ENCODE data around the gene PCARE. TPM values are rescaled to one million over a fixed set of nuclear protein-coding genes. Genes with fewer than 3 reads are reported as not detected.
"Not testable (repeated sequence)": the region's sequence is repeated elsewhere in the genome, so short reads cannot be mapped to it uniquely, and the experiment has no call there.

PCARE gene
- total and polyA plus RNA-seq, 2 of the 8 experiments (the other 6 are each of a cell fraction or from before 2014, with no cell fraction given) = not detected

- no peak for TF ChIP-seq EZH2 (IDR thresholded peaks at IDR 0.05; ENCODE audit: low read depth, low read length, severe bottlenecking)
- no peak for TF ChIP-seq HDAC6 (IDR thresholded peaks at IDR 0.05; ENCODE audit: low read depth, low read length)
- no peak for TF ChIP-seq RXRA (IDR thresholded peaks at IDR 0.05; ENCODE audit: insufficient read depth, low read depth, low read length)
- TF ChIP-seq GABPA (IDR thresholded peaks at IDR 0.05; ENCODE audit: borderline replicate concordance, insufficient read depth, low read length) = no peak
- TF ChIP-seq ATF2 (IDR thresholded peaks at IDR 0.05; ENCODE audit: low read length) = no peak
- no peak for TF ChIP-seq E2F6 (IDR thresholded peaks at IDR 0.05)
These were observed 33.9 kb upstream of the PCARE start (continued) for GRCh38 chr2:29108225-29108624.

- H2AFZ ChIP-seq (ENCODE audit: low read length); H2BK20ac ChIP-seq (ENCODE audit: low read length); H3K14ac ChIP-seq (ENCODE audit: insufficient read length); H2BK5ac ChIP-seq (ENCODE audit: low read depth, low read length); H3K23me2 ChIP-seq (ENCODE audit: low read depth, low read length); FAIRE-seq; H4K20me1 ChIP-seq (replicated peaks in 1 of 2; ENCODE audit: control insufficient read depth in 1 of 2, insufficient read depth in 2 of 2, low read length in 2 of 2); H3K4me2 ChIP-seq (ENCODE audit: insufficient read depth in 1 of 2, low read depth in 2 of 2, low read length in 2 of 2); H4K8ac ChIP-seq (ENCODE audit: extremely low read depth, insufficient read depth, low read length); H2AK5ac ChIP-seq (ENCODE audit: low read depth, low read length); H2BK15ac ChIP-seq (ENCODE audit: low read length); H3K27me3 ChIP-seq (replicated peaks in 1 of 4; ENCODE audit: control insufficient read depth in 3 of 4, extremely low read depth in 1 of 4, insufficient read depth in 3 of 4, low read length in 3 of 4); H3K9ac ChIP-seq (replicated peaks in 1 of 4; ENCODE audit: extremely low read depth in 1 of 4, low read depth in 3 of 4, low read length in 3 of 4); H3K4me1 ChIP-seq (replicated peaks in 1 of 4; ENCODE audit: control insufficient read depth in 3 of 4, insufficient read depth in 4 of 4, low read length in 3 of 4); H3K23ac ChIP-seq (ENCODE audit: insufficient read length); H3K9me3 ChIP-seq (ENCODE audit: insufficient read depth in 2 of 2, low read depth in 1 of 2, low read length in 1 of 2); H3K56ac ChIP-seq (replicated peaks; ENCODE audit: insufficient read length, low read depth, low read length); POLR2A ChIA-PET (ENCODE audit: partially characterized antibody); H3K79me1 ChIP-seq (ENCODE audit: low read depth, low read length); H2BK12ac ChIP-seq (ENCODE audit: low read depth, low read length); H3K4ac ChIP-seq (replicated peaks; ENCODE audit: insufficient read length, low read depth, low read length); H4K5ac ChIP-seq (ENCODE audit: insufficient read length, low read depth, low read length); H3K4me3 ChIP-seq (ENCODE audit: extremely low read depth in 1 of 4, insufficient read depth in 2 of 4, low read depth in 3 of 4, low read length in 4 of 4); H3K27ac ChIP-seq (ENCODE audit: low read depth, low read length); H4K91ac ChIP-seq (replicated peaks; ENCODE audit: insufficient read length, low read length); H3K18ac ChIP-seq (ENCODE audit: extremely low read depth, low read length); DNase-seq (ENCODE audit: low read depth in 1 of 2, low spot score in 2 of 2); H3K36me3 ChIP-seq (ENCODE audit: control insufficient read depth in 2 of 4, insufficient read depth in 4 of 4, low read length in 3 of 4); H3K79me2 ChIP-seq (ENCODE audit: control insufficient read depth in 1 of 2, insufficient read depth in 2 of 2, low read length in 2 of 2); H2BK120ac ChIP-seq (replicated peaks; ENCODE audit: low read depth, low read length): not testable (repeated sequence)
- 93% methylated on average over 3 of the region's 3 CpGs; no CpG with 5 or more reads in 1 of the 2 experiments for WGBS, 2 experiments (ENCODE audit: extremely low coverage in 1 of 2, insufficient coverage in 1 of 2, insufficient read length in 1 of 2, insufficient replicate concordance in 2 of 2, low coverage in 1 of 2, low lambda C conversion rate in 2 of 2, missing lambda C conversion rate in 1 of 2)
- CTCF ChIA-PET (ENCODE audit: partially characterized antibody) = interaction anchor here (1.0 kb wide), 1 partner anchor 11 kb away, joined by 3 read pairs; no protein-coding TSS in a partner anchor
These were observed 33.2 kb upstream of the PCARE start for GRCh38 chr2:29107547-29107946.

Data from H1 (cell line).